Upper lobe of right lung (tissue), 1 donor: ENCODE data around the gene RARA. TPM values are rescaled to one million over a fixed set of nuclear protein-coding genes. Genes with fewer than 3 reads are reported as not detected.

Experiments used
- ATAC-seq: fragments of 200-7000 bp; cut with Tn5 transposase; one replicate; pipeline ENCODE4 v1.9.1; 2020; ENCODE audit warnings: mild to moderate bottlenecking, moderate library complexity
- DNase-seq: peaks from one replicate; pipeline ENCODE4 v3.0.0-alpha.2; 2020
- H3K27ac ChIP-seq: fragments of 200-600 bp; one replicate; pipeline ENCODE4 v1.8.0; 2022
- H3K27me3 ChIP-seq: fragments of 200-600 bp; one replicate; pipeline ENCODE4 v1.8.0; 2022; ENCODE audit warnings: mild to moderate bottlenecking
- H3K36me3 ChIP-seq: fragments of 200-600 bp; one replicate; pipeline ENCODE4 v1.8.0; 2022
- H3K4me1 ChIP-seq: fragments of 200-600 bp; one replicate; pipeline ENCODE4 v1.8.0; 2022
- H3K4me3 ChIP-seq: fragments of 200-600 bp; one replicate; pipeline ENCODE4 v1.8.0; 2022; ENCODE audit warnings: mild to moderate bottlenecking
- H3K9me3 ChIP-seq: fragments of 200-600 bp; one replicate; pipeline ENCODE4 v1.8.0; 2022
- CTCF ChIP-seq: fragments of 200-600 bp; IDR thresholded peaks from one replicate; pipeline ENCODE4 v1.8.0; 2022; ENCODE audit warnings: antibody characterized with exemption
- intact Hi-C: fragments of 100-400 bp; cut with DNase I; formaldehyde crosslinking; loops from one replicate; pipeline ENCODE4 v1.11.0; 2022
- total RNA-seq: library from RNA; stranded (reverse); fragmentation: NEBNext Ultra II Directional; extraction: Animal tissue kit (Norgen Biotek cat#: 25700); gene quantifications from one replicate; pipeline ENCODE4 v1.2.1, GENCODE V29; 2021
- donor health status: DM: no; HTN: yes; CAD: no; lungs with severe emphysema.

Gene RARA
- total RNA-seq, 1 donor from 2014 or later = 69.7 TPM

- Histone ChIP-seq H3K4me1 (no peaks in the 10 kb centered on the region), H3K4me3 (no peak overlapping the region), H3K36me3 (no peaks in the 10 kb centered on the region), H3K27ac (no peak overlapping the region), H3K9me3 (no peaks in the 10 kb centered on the region), H3K27me3 (no peaks in the 10 kb centered on the region)
- no peak for TF ChIP-seq CTCF
- intact Hi-C loops = no loop called here
- DNase-seq = no peak
- ATAC-seq = no peak
These were observed 95.0 kb downstream of the RARA start for GRCh38 chr17:40404003-40404402.

Other genes starting within 250 kb of the RARA start
- gene THRA, start 246.2 kb upstream of the RARA start, total RNA-seq = 55.6 TPM
- 24.9 TPM for gene NR1D1, start 208.6 kb upstream of the RARA start, total RNA-seq
- 84.4 TPM for gene MSL1, start 187.2 kb upstream of the RARA start, total RNA-seq
- gene CASC3, start 168.6 kb upstream of the RARA start, total RNA-seq = 106 TPM
- 10.2 TPM for gene RAPGEFL1, start 131.7 kb upstream of the RARA start, total RNA-seq
- gene WIPF2, start 89.9 kb upstream of the RARA start, total RNA-seq = 38.3 TPM
- gene CDC6, start 21.3 kb upstream of the RARA start, total RNA-seq = 1.4 TPM
- gene GJD3, start 55.6 kb downstream of the RARA start, total RNA-seq = 2.8 TPM
- 3.3 TPM for gene TOP2A, start 108.7 kb downstream of the RARA start, total RNA-seq
- gene IGFBP4, start 134.3 kb downstream of the RARA start, total RNA-seq = 381 TPM
- 0.78 TPM for gene TNS4, start 192.4 kb downstream of the RARA start, total RNA-seq